Testis (tissue), 2 donors: Measurements from ENCODE around the gene FAM98C.
"Not testable (repeated sequence)": the region's sequence is repeated elsewhere in the genome, so short reads cannot be mapped to it uniquely, and the experiment has no call there.

Experiments used
- CTCF ChIP-seq, 3 experiments: fragments of 450-650 bp in 2 of 3; fragments of 200-600 bp in 1 of 3; sonication (generic) in 1 of 3; IDR thresholded peaks; one replicate each; pipeline ENCODE4 v1.5.1; 2016 to 2019; ENCODE audit warnings: antibody characterized with exemption in 3 of 3, mild to moderate bottlenecking in 2 of 3, moderate library complexity in 1 of 3
- POLR2A ChIP-seq: fragments of 450-650 bp; IDR thresholded peaks from one replicate; pipeline ENCODE4 v1.6.1; 2017; ENCODE audit warnings: antibody characterized with exemption, mild to moderate bottlenecking, moderate library complexity

DNA sequence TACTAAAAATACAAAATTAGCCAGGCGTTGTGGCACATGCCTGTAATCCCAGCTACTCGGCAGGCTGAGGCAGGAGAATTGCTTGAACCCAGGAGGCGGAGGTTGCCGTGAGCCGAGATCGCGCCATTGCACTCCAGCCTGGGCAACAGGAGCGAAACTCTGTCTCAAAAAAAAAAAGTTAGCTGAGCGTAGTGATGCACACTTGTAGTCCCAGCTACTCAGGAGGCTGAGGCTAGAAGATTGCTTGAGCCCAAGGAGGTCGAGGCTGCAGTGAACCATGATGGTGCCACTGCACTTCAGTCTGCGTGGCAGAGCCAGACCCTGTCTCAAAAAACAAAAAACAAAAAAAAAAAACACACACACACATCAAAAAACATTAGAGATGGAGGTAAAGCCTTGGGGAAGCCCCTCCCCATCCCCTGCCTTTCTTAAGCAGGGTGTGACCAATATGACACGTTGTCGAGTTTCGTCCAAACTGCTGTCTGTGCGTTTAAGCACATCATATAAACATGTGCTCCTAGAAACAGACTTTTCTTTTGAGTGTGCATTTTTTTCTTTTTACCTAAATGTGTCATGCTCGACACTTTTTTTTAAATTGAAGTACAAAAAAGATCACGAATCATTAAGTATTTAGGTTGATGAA lies 24.3 kb downstream of the FAM98C start:
- TF ChIP-seq CTCF (IDR thresholded peaks at IDR 0.05); POLR2A: not testable (repeated sequence)
